Mesenchymal stem cell (in vitro differentiated cells and primary cell): Measurements from ENCODE around the gene MAZ.

Source experiments
- DNase-seq: peaks from one replicate; pipeline ENCODE4 v3.0.0-alpha.2; 2013
- H2AFZ ChIP-seq: one replicate; pipeline ENCODE4 v1.6.1; 2013; ENCODE audit warnings: low read depth, mild to moderate bottlenecking, control low read depth, inconsistent platforms, low read length, moderate library complexity
- H2AK5ac ChIP-seq: 2 replicates; pipeline ENCODE4 v1.6.1; 2013; ENCODE audit warnings: low read length, moderate library complexity, mild to moderate bottlenecking, inconsistent platforms; ENCODE audit not compliant: severe bottlenecking
- H2BK120ac ChIP-seq: one replicate; pipeline ENCODE4 v1.6.1; 2013; ENCODE audit warnings: low read depth, mild to moderate bottlenecking, inconsistent platforms, low read length, moderate library complexity
- H2BK12ac ChIP-seq, 2 experiments: one replicate each; pipeline ENCODE4 v1.6.1; 2013; ENCODE audit warnings: inconsistent platforms in 2 of 2, low read length in 2 of 2, mild to moderate bottlenecking in 2 of 2, moderate library complexity in 2 of 2, control low read depth in 1 of 2
- H2BK15ac ChIP-seq: one replicate; pipeline ENCODE4 v1.6.1; 2013; ENCODE audit warnings: mild to moderate bottlenecking, low read depth, inconsistent platforms; ENCODE audit not compliant: poor library complexity, severe bottlenecking
- H2BK5ac ChIP-seq: 2 replicates; pipeline ENCODE4 v1.6.1; 2013; ENCODE audit warnings: low read depth, mild to moderate bottlenecking, low read length, control low read depth, inconsistent platforms; ENCODE audit not compliant: poor library complexity, severe bottlenecking
- H3K14ac ChIP-seq, 2 experiments: one replicate each; pipeline ENCODE4 v1.6.1; 2013; ENCODE audit warnings: inconsistent platforms in 2 of 2, low read length in 2 of 2, control low read depth in 1 of 2, mild to moderate bottlenecking in 1 of 2, moderate library complexity in 1 of 2
- H3K18ac ChIP-seq, 2 experiments: one replicate each; pipeline ENCODE4 v1.6.1; 2013; ENCODE audit warnings: inconsistent platforms in 2 of 2, low read length in 2 of 2, control low read depth in 1 of 2, low read depth in 1 of 2, mild to moderate bottlenecking in 1 of 2
- H3K23ac ChIP-seq, 2 experiments: one replicate each; pipeline ENCODE4 v1.6.1; 2013; ENCODE audit warnings: inconsistent platforms in 2 of 2, low read length in 2 of 2, mild to moderate bottlenecking in 2 of 2, moderate library complexity in 2 of 2, control low read depth in 1 of 2
- H3K27ac ChIP-seq: 2 replicates; pipeline ENCODE4 v1.5.1; 2013; ENCODE audit warnings: mild to moderate bottlenecking, moderate library complexity, low read length, control low read depth, inconsistent platforms; ENCODE audit not compliant: poor library complexity, severe bottlenecking
- H3K27me3 ChIP-seq, 2 experiments: 2 replicates each; pipeline versions ENCODE4 v1.6.1 to v1.7.0; 2013; ENCODE audit warnings: low read length in 2 of 2, mild to moderate bottlenecking in 2 of 2, moderate library complexity in 2 of 2, control low read depth in 1 of 2, inconsistent platforms in 1 of 2; ENCODE audit not compliant: control insufficient read depth in 1 of 2, insufficient read depth in 1 of 2
- H3K36me3 ChIP-seq, 2 experiments: 2 replicates each; pipeline versions ENCODE4 v1.6.1 to v1.7.0; 2013; ENCODE audit warnings: low read length in 2 of 2, control low read depth in 1 of 2, inconsistent platforms in 1 of 2, low read depth in 1 of 2, mild to moderate bottlenecking in 1 of 2; ENCODE audit not compliant: insufficient read depth in 2 of 2, control insufficient read depth in 1 of 2
- H3K4ac ChIP-seq, 2 experiments: one replicate each; pipeline ENCODE4 v1.6.1; 2013; ENCODE audit warnings: inconsistent platforms in 2 of 2, low read length in 2 of 2, mild to moderate bottlenecking in 2 of 2, moderate library complexity in 2 of 2, control low read depth in 1 of 2, low read depth in 1 of 2
- H3K4me1 ChIP-seq: 2 replicates; pipeline ENCODE4 v1.6.1; 2013; ENCODE audit warnings: low read depth, low read length, control low read depth; ENCODE audit not compliant: control insufficient read depth, insufficient read depth
- H3K4me2 ChIP-seq: 2 replicates; pipeline ENCODE4 v1.6.1; 2013; ENCODE audit warnings: low read length, mild to moderate bottlenecking, inconsistent platforms; ENCODE audit not compliant: poor library complexity, severe bottlenecking
- H3K4me3 ChIP-seq, 2 experiments: 2 replicates each; pipeline versions ENCODE4 v1.5.1 to v1.7.0; 2013; ENCODE audit warnings: low read length in 2 of 2, mild to moderate bottlenecking in 2 of 2, control low read depth in 1 of 2, low read depth in 1 of 2; ENCODE audit not compliant: insufficient read depth in 1 of 2
- H3K79me1 ChIP-seq: replicated peaks from 2 replicates; pipeline ENCODE4 v1.6.1; 2013; ENCODE audit warnings: mild to moderate bottlenecking, control low read depth, low read length, inconsistent platforms; ENCODE audit not compliant: poor library complexity, severe bottlenecking
- H3K9ac ChIP-seq: 2 replicates; pipeline ENCODE4 v1.7.0; 2013; ENCODE audit warnings: mild to moderate bottlenecking, low read length, moderate library complexity
- H3K9me3 ChIP-seq: 2 replicates; pipeline ENCODE4 v1.7.0; 2013; ENCODE audit warnings: mild to moderate bottlenecking, low read length; ENCODE audit not compliant: control insufficient read depth
- H4K8ac ChIP-seq: one replicate; pipeline ENCODE4 v1.6.1; 2013; ENCODE audit warnings: inconsistent platforms, mild to moderate bottlenecking, low read length, moderate library complexity
- H4K91ac ChIP-seq: one replicate; pipeline ENCODE4 v1.6.1; 2013; ENCODE audit warnings: mild to moderate bottlenecking, low read length, inconsistent platforms
- WGBS: methylation state at CpG from one replicate; pipeline ENCODE4 v1.1.7; 2013; ENCODE audit warnings: mixed read lengths; 5-methylcytosine and 5-hydroxymethylcytosine counted together

MAZ gene

DNA sequence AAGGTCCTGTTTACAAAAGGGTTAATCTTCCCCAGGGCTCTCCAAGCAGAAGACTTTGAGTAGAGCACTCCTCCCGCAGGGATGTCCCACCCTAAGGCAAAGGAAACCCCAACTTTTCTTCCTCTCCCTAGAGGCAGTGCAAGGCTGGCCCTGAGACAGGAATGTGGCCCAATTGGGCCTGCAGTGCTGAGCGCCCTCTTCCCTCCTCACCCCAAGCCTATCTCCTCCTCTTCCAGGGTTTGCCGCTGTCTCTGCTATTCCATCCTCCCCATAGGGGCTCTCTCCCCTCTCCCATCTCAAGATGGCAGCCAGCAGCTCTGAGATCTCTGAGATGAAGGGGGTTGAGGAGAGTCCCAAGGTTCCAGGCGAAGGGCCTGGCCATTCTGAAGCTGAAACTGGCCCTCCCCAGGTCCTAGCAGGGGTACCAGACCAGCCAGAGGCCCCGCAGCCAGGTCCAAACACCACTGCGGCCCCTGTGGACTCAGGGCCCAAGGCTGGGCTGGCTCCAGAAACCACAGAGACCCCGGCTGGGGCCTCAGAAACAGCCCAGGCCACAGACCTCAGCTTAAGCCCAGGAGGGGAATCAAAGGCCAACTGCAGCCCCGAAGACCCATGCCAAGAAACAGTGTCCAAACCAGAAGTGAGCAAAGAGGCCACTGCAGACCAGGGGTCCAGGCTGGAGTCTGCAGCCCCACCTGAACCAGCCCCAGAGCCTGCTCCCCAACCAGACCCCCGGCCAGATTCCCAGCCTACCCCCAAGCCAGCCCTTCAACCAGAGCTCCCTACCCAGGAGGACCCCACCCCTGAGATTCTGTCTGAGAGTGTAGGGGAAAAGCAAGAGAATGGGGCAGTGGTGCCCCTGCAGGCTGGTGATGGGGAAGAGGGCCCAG lies 6.7 kb downstream of the MAZ start:
- Histone ChIP-seq H3K14ac (no peak overlapping the region), H3K4ac (peak overlapping the region in 1 of 2 experiments; percentile 17), H3K9me3 (no peaks in the 10 kb centered on the region), H3K79me1 (peaks cover 10% of the 10 kb centered on the region), H2AFZ (no peak overlapping the region), H3K23ac (peak overlapping the region in 1 of 2 experiments; percentile 46), H2BK12ac (peak overlapping the region; percentile 79 to 83), H2BK5ac (no peak overlapping the region), H3K4me1 (peaks cover 58% of the 10 kb centered on the region), H3K36me3 (peaks cover 19 to 27% of the 10 kb centered on the region in 2 experiments), H4K8ac (peak overlapping the region; percentile 12), H4K91ac (no peak overlapping the region), H2AK5ac (peak overlapping the region; percentile 50), H3K27me3 (no peaks in the 10 kb centered on the region), H3K27ac (no peak overlapping the region), H3K9ac (peak overlapping the region; percentile 87), H2BK120ac (no peak overlapping the region), H3K4me2 (peak overlapping the region; percentile 96), H2BK15ac (peak overlapping the region; percentile 88), H3K18ac (peak overlapping the region; percentile 40 to 95), H3K4me3 (peak overlapping the region in 1 of 2 experiments; percentile 90)
- 83% methylated on average over 6 of the region's 9 CpGs for WGBS
- DNase-seq: no peak

DNA sequence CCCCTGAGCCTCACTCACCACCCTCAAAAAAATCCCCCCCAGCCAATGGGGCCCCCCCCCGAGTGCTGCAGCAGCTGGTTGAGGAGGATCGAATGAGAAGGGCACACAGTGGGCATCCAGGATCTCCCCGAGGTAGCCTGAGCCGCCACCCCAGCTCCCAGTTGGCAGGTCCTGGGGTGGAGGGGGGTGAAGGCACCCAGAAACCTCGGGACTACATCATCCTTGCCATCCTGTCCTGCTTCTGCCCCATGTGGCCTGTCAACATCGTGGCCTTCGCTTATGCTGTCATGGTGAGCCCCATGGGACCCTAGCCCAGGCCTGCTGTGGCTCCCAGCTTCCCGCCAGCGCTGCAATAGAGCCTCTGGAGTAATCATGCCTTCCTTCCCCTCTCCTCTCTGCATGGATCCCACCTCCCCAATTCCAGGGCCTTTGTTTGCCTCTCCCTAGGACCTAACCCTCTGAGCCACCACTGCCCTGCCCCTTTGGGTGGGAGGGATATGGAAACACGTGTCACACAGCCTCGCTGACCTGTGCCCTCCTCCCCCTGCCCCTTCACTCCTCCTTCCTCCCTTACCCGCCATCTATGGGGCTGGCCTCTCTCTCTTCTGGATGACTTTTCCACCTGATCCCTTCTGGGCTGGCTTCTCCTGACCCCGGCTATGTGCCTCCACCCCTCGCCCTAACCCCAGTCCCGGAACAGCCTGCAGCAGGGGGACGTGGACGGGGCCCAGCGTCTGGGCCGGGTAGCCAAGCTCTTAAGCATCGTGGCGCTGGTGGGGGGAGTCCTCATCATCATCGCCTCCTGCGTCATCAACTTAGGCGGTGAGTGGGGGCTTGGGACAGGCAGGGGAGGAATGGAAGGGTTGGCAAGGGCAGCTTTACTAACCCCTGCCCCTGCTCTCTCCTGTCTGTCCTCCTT lies 7.6 kb downstream of the MAZ start:
- H3K14ac ChIP-seq: no peak overlapping the region
- peaks cover 54% of the 10 kb centered on the region for H3K4me1 ChIP-seq
- no peak overlapping the region for H3K23ac ChIP-seq
- H3K9ac ChIP-seq: peak overlapping the region; percentile 93
- H3K18ac ChIP-seq: peak overlapping the region in 1 of 2 experiments; percentile 6
- H2AFZ ChIP-seq: no peak overlapping the region
- no peak for DNase-seq
- WGBS: 92% methylated on average over 18 of the region's 24 CpGs
- no peak overlapping the region for H2BK15ac ChIP-seq
- H4K8ac ChIP-seq: no peak overlapping the region
- H3K9me3 ChIP-seq: no peaks in the 10 kb centered on the region
- no peak overlapping the region for H2BK120ac ChIP-seq
- no peak overlapping the region for H3K4me2 ChIP-seq
- H3K27ac ChIP-seq: no peak overlapping the region
- H4K91ac ChIP-seq: no peak overlapping the region
- peak overlapping the region in 1 of 2 experiments; percentile 29 for H2BK12ac ChIP-seq
- H3K4ac ChIP-seq: peak overlapping the region in 1 of 2 experiments; percentile 1
- no peak overlapping the region for H2BK5ac ChIP-seq
- H3K36me3 ChIP-seq: peaks cover 23 to 24% of the 10 kb centered on the region in 2 experiments
- H3K4me3 ChIP-seq: peak overlapping the region in 1 of 2 experiments; percentile 90
- H3K27me3 ChIP-seq: no peaks in the 10 kb centered on the region
- H3K79me1 ChIP-seq: peaks cover 10% of the 10 kb centered on the region
- no peak overlapping the region for H2AK5ac ChIP-seq

DNA sequence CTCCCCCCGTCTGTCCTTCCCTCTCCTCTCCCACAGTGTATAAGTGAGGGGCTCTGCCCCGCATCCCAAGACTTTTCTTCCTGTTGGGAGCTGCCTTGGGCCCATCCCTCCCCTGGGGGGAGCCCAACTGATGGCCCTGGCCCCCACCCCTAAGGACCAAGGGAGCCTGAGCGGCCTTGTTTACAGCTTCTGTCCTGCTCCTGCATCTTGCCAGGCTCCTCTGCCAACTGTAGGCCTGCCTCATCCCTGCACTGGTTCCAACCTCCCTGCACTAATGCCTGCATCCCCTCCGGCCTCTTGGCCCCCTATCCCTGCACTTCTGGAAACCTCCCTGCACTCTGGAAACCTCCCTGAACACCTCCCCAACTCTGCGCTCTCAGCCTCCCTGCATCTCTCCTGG lies 8.3 kb downstream of the MAZ start:
- H2BK15ac ChIP-seq: no peak overlapping the region
- H3K23ac ChIP-seq: peak overlapping the region in 1 of 2 experiments; percentile 6
- no peak overlapping the region for H2AFZ ChIP-seq
- H2BK120ac ChIP-seq: no peak overlapping the region
- peak overlapping the region; percentile 44 for H2AK5ac ChIP-seq
- H2BK12ac ChIP-seq: peak overlapping the region in 1 of 2 experiments; percentile 40
- no peaks in the 10 kb centered on the region for H3K27me3 ChIP-seq
- no peak overlapping the region for H2BK5ac ChIP-seq
- H4K8ac ChIP-seq: peak overlapping the region; percentile 41
- peak overlapping the region; percentile 93 for H3K9ac ChIP-seq
- H3K9me3 ChIP-seq: no peaks in the 10 kb centered on the region
- no peak overlapping the region for H3K14ac ChIP-seq
- H4K91ac ChIP-seq: peak overlapping the region; percentile 45
- peaks cover 54% of the 10 kb centered on the region for H3K4me1 ChIP-seq
- peak overlapping the region in 1 of 2 experiments; percentile 6 for H3K4ac ChIP-seq
- H3K36me3 ChIP-seq: peaks cover 24 to 26% of the 10 kb centered on the region in 2 experiments
- H3K4me2 ChIP-seq: peak overlapping the region; percentile 24
- peak overlapping the region in 1 of 2 experiments; percentile 90 for H3K4me3 ChIP-seq
- H3K79me1 ChIP-seq: peaks cover 10% of the 10 kb centered on the region
- DNase-seq: no peak
- H3K27ac ChIP-seq: no peak overlapping the region
- H3K18ac ChIP-seq: peak overlapping the region in 1 of 2 experiments; percentile 37
- WGBS: 91% methylated on average over 5 of the region's 5 CpGs
